NCI-H774 (cell line): ENCODE results near the gene MLLT10.
"Not testable (repeated sequence)": the region's sequence is repeated elsewhere in the genome, so short reads cannot be mapped to it uniquely, and the experiment has no call there.

Experiments used
- DNase-seq: peaks from one replicate; lab custom pipeline; 2025; lab: John Stamatoyannopoulos, UW

The MLLT10 gene

GRCh38 chr10:21584834-21585530 lies 51.0 kb downstream of the MLLT10 start:
- DNase-seq: no peak

DNA sequence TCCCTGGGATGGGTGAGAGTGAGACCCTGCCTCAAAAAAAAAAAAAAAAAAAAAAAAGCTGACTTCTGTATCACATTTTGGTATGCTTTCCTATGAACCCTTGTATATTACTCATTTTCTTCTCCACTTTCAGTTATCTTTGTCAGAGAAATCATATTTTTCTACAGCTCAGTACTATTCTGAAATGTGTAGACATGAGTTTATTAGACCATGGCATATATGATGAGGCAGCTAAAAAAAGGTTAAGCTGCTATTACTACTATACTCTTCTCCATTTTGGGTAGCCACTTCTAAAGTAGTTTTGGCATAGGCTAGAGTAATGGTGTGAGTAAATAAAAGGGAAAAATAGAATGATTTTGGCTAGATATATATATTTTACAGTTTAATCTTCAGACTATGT lies 53.4 kb downstream of the MLLT10 start:
- DNase-seq: no peak

DNA sequence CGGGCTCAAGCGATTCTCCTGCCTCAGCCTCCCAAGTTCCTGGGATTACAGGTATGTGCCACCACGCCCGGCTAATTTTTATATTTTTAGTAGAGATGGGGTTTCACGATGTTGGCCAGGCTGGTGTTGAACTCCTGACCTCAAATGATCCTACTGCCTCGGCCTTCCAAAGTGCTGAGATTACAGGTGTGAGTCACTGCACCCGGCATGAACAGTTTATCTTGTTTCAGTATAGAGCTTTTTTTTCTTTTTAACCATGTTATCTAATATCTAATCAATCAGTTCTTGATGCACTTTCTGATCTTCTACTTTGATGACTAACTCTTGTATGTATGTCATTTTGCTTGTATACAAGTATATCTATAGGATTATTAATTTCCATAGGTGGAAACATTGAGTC lies 54.1 kb downstream of the MLLT10 start:
- DNase-seq: not testable (repeated sequence)

- DNase-seq: no peak
These were observed 60.0 kb downstream of the MLLT10 start for GRCh38 chr10:21593986-21594385.

DNA sequence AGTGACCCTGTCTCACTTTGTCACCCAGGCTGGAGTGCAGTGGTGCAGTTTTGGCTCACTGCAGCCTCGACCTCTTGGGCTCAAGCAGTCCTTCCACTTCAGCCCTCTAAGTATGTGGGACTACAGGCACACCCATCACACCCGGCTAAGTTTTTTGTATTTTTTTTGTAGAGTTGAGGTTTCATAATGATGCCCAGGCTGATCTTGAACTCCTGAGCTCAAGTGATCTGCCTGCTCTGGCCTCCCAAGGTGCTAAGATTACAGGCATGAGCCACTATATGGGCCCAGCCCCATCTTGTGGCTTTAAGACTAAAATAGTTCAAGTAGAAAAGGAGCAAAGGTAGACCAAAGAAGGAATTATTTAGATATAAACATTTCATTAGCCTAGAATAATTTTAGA lies 65.5 kb downstream of the MLLT10 start:
- DNase-seq: no peak

DNA sequence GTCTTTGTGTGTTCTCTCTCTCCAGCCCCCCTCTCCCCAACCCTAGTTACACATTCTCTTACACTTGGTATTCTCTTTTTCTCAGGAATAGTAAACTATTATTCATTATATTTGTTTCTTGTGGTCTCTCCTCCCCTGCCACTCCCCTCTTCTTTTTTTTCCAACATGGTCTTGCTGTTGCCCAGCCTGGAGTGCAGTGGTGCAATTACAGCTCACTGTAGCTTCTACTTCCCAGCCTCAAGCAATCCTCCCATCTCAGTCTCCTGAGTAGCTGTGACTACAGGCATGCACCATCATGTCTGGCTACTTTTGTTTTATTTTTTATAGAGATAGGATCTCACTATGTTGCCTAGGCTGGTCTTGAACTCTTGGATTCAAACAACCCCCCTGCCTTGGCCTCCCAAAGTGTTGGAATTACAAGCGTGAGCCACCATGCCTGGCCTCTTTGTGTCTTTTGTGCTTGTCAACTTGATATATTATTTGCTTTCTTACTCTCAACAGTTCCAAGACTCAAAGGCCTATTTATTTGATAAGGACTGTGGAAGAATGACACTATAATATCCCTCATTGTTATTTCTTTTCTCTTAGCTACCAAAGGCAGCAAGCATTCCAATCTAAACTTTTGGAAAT lies 66.9 kb downstream of the MLLT10 start:
- no peak for DNase-seq

GRCh38 chr10:21602313-21602712 lies 68.3 kb downstream of the MLLT10 start:
- DNase-seq: no peak

GRCh38 chr10:21603721-21604120 lies 69.7 kb downstream of the MLLT10 start:
- no peak for DNase-seq

- no peak for DNase-seq
These were observed 70.6 kb downstream of the MLLT10 start for GRCh38 chr10:21604651-21605050.

DNA sequence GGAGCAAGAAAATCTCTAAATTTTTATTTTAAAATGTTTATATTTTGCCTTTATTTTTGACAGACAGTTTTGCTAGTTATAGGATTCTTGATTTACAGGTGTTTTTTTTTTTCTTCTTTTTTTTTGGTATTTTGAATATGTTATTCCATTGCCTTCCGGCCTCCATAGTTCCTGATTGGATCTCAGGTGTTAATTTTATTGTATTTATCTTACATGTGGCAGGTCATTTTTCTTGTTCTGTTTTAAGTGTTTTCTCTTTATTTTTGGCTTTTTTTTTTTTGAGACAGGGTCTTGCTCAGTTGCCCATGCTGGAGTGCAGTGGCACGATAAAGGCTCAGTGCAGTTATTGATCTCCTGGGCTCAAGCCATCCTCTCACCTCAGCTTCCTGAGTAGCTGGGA lies 73.9 kb downstream of the MLLT10 start:
- no peak for DNase-seq

GRCh38 chr10:21614000-21614399 lies 80.0 kb downstream of the MLLT10 start:
- no peak for DNase-seq

- DNase-seq: no peak
These were observed 83.2 kb downstream of the MLLT10 start for GRCh38 chr10:21617267-21617666.

DNA sequence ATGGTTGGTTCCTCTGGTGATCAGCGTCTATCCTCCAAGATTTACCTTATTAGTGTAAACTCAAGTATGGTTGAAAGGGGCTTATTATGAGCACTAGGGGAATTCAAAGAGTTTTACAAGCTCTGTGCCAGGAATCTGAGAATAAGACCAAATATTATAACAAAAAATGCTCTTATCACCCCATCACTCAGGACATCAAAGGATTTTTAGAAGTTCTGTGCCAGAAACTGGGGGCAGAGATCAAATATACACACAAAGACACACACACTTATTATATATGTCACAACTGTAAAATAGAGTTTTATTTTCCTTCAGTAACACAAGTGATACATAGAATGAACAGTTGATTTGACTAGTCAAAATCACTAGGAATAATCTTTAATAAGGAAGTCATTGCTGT lies 89.3 kb downstream of the MLLT10 start:
- DNase-seq: no peak

GRCh38 chr10:21624421-21624820 lies 90.4 kb downstream of the MLLT10 start:
- not testable (repeated sequence) for DNase-seq

DNA sequence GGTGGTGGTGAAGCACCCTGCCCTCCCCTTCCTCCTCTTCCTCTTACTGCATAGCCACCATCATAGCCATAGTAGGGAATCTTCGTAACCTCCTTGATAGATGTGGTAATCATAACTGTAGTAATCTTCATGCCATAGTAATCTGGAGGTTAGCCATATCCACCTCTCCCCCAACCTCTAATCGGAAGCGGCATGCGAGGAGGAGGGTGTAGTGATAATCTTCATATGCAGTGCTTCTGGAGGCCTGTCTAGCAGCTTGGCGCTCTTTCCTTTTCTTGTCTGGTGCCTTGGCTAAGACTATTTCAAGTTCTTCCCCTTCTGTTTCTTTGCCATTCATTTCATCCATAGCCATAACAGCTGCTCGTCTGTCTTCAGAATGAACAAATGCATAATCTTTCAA lies 90.9 kb downstream of the MLLT10 start:
- no peak for DNase-seq

DNA sequence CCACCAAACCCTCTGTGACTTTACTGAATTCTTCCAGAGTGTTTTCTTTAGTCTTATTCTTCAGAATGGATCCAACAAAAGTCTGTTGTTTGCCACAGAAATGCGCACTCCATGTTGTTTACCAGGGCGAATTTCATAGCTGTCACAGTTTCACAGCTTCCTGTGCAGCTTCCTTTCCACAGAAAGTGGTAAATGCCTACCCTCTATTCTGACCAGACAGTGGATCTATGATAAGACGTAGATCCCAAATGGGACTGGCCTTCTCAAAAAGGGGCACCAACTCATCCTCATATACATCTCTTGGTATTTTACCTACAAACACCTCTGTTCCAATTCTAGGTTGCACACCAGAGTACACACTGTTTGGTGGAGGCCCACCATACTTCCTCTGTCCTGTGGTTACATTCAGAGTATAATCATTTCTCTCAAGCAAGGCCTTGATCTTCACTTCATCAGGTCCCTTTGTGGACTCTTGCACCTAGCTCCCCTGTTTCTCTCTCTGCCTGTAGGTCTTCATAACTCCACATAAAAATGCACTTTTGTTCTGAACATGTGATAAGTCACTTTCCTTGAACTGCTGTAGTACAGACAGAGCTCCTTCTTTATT lies 91.7 kb downstream of the MLLT10 start:
- DNase-seq: no peak

DNA sequence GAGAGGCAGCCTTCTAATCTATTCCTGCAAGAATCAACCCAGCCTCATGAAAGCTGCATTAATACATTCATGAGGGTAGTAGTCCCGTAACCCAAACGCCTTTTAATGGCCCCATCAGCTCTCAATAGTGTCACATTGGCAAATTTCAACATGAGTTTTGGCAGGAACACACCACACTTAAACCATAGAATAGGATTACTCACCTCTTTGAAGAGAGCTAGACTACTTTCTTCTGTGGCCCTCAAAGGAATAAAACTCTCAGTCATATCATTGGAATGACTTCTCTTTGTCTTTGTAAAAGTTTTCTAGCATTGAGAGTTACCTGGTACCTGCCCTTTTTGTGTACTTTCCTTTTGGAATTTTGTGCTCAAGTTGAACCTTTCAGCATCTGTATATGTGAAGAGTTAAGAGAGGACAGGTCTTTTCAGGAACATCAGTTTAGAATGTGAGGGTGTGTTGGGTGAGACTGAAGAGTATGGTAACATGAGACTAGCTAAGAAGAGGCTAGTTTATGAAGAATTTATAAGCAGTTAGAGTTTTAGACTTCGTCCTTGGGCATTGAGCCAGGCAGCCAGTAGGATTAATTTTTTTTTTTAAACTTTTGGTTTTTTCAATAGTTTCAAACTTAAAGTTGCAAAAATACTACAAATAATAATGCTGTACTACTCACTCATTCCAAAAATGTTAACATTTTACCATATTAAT lies 92.6 kb downstream of the MLLT10 start:
- no peak for DNase-seq

DNA sequence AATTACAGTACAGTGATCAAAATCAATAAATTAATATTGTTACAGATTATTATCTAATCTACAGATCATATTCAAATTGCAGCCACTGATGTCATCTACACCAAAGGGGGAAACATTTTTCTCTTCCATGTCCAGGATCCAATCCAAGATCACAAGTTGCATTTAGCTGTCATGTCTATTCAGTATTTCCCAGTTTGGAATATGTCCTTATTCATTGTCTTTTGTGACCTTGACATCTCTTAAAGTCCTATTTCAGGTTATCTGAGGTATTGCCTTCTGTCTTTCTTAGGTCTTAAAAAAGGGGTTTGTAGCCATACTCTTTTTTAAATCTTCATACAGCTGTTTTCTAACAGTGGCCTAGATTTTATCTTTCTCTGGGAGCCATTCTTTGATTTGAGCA lies 93.3 kb downstream of the MLLT10 start:
- no peak for DNase-seq

- no peak for DNase-seq
These were observed 94.0 kb downstream of the MLLT10 start for GRCh38 chr10:21628023-21628422.

- DNase-seq: not testable (repeated sequence)
These were observed 94.6 kb downstream of the MLLT10 start for GRCh38 chr10:21628645-21629044.

DNA sequence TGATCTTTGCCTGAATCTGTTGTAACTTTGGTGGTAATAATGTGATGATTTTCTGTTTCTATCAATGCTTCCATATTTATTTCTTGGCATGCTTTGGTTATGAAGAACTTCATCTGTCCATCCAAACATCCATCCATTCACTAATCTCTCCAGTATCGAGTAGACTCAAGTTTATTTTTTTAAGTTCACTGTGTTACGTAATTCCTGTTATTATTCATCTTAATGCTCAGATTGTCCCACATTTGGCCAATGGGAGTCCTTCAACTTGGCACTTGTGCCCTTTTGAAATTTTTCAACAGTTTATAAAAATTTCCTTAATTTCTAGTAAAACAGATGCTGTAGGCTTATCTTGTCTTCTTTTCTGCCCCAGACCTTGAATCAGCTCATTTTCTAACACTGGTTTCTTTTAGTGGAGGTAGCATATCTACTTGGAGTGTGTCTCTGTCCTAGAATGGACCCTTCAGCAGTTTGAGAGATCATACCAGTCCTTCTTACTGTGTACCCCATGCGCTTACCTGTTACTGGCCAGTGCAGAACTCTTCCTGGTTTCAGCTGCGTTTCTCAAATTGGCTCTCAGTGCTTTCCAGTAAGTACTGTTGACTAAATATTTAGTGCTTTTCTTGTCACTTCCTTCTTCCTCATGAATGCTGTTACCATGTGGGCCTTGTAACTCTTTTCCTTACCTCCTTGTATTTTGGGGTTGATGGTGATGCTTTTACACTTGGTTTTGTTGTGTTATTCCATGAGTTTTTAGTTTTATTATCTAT lies 100.8 kb downstream of the MLLT10 start:
- DNase-seq: no peak

- DNase-seq: no peak
These were observed 103.8 kb downstream of the MLLT10 start for GRCh38 chr10:21637795-21638194.
